HG03159 (cell line): Measurements from ENCODE around the gene TRIM33.
A peak's percentile ranks its signal among the peaks of the same experiment; 100 is the strongest.
"Not testable (repeated sequence)": the region's sequence is repeated elsewhere in the genome, so short reads cannot be mapped to it uniquely, and the experiment has no call there.

ENCODE experiments used
- ATAC-seq: cut with Tn5 transposase; IDR thresholded peaks from one replicate; pipeline ENCODE4 v1.9.1; 2021; ENCODE audit warnings: mild to moderate bottlenecking, moderate library complexity; ENCODE audit not compliant: unreplicated experiment

Gene TRIM33

DNA sequence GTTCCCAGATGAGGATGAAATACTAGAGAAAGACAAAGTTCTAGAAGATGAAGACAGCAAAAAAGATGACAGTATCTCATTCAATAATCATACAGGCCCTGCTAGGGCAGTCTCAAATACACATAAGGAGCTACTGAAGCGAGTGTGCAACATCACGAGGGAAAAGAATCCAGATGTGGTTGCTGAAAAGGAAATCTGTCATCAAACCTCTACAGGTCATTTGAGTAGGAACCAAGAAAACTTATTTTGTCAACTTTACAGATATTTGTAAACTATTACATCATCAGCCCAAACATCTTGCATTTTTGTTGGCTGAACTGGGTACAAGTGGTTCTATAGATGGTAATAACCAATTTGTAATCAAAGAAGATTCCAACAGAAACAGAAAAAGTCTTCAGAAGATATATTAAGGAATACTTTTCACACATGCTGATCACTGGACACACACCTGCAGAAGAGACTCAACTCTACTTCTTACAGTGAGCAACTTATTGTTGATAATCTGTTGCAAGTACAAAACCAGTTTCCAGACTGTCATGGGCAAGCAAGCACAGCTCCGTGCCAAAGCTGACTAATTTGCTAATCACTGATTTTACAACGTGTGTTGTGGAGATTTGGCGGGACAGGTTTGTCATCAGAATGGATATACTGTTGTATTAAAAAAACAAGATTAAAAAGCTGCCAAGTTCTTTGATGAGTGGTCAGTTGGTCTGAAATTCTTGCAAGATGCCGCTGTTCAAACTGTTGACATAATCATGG lies 42.1 kb downstream of the TRIM33 start:
- ATAC-seq = no peak

DNA sequence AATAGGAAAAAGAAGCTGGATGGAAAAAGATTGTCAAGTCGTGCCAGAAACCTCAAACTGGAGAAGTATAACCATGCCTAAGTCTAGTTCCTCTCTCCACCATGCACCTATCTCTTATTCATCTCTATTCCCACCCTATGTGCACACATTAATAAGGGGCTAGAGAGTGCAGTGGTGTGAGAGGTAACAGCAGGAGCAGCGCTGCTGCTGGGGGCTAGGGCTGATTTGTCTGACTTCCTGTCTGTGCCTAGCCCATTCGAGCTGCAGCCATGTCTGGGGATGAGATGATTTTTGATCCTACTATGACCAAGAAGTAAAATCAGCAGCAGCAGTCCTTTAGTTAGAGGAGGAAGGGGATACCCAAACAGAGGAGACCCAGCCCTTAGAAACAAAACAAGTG lies 43.0 kb downstream of the TRIM33 start:
- ATAC-seq = no peak

DNA sequence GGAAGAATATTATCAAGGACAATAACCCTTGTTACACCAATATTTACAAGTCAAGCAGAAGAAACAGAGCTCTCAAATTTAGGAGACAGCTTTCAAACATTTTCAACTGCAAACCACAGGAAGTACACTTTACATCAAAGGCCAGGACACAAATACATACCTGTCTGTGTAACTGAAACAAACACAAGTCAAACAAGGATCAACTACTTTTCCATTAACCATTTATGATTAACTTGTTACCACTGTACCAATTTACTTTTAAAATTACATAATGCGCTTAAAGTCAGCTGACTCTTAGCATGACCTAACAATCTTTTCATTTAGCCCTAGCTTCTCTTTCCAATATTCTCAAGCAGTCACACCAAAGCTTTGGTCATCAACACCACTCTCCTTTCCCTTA lies 43.5 kb downstream of the TRIM33 start:
- ATAC-seq = peak; percentile 52

DNA sequence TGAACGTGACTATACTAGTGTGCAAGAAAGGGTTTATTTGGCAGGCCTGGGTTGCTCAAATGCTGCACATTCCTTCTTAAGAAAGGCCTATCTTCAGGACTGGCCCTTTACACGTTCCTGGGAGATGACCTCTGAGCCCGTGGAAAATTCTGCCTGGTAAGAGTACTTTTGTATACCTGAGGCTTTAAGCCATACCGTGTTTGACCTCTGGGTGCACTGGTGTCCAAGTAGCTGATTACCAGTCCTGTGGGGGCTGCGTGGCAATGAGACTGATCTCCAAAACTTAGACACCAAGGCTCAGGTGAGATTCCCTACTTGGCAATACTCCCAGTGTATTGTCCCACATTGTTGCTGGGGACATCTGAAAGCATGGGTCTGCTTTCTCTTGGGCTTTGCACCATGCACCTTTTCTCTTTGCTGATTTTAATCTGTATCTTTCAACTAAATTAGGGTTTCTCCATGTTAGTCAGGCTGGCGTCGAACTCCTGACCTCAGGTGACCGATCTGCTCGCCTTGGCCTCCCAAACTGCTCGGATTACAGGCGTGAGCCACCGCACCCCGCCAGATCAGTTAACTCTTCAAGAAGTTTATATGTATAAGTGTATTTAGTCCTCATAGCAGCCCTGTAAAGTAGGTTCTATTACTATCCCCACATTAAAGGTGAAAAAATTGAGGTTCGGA lies 44.5 kb downstream of the TRIM33 start:
- ATAC-seq = no peak

DNA sequence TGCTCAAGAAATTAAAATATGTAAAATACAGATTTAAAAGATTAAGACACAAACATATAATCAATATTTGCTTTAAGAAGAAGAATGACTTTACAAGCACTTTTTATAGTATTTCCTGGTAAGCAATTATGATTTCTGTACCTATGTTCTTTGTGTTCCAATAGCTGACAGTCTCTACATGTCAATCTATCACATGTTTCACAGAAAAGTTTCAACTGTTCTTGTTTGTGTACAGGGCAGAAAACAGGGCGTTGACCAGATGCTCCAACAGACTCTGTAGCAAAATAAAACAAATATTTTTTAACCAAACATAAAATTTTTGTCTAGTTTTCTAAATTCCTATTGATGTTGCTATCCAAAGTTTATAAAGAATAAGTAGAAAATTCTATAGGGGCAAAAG lies 48.0 kb downstream of the TRIM33 start:
- ATAC-seq = no peak

DNA sequence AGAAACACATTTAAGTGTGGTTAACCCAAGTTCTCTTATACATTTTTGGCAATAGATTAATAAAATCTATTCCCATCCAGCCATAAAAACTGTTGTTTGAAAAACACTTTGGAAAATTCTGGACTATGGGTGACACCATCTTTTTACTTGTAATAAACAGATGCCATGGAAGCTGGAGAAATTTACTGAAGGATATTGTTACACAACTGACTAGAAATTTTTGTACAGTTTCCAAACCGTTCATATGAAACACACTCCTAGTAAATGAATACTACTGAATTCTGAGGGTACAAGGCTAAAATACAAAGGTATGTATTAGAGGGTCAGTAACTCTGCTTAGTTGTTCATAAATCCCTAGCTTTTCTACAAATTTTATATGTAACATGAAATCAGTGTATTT lies 48.7 kb downstream of the TRIM33 start:
- no peak for ATAC-seq

DNA sequence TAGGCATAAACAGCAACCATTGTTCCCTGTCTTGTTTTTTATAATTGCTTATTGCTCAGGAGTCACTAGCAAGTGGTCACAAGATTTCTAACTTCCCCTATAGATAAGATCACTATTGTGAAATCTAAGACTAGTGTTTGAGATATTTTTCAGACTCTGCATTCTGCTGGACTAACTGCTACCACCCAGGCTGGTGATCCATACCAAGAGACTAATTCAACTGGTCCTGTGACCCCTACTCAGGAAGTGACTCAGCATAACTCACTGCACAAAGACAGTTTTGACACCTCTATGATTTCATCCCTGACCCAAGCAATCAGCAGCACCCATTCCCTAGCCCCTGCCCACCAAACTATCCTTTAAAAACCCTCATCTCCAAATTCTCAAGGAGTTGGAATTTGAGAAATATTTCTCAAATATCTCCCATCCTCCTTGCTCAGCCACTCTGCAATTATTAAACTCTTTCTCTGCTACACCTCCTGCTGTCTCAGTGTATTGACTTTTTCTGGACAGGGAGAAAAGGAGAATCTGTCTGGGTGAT lies 52.7 kb downstream of the TRIM33 start:
- ATAC-seq = no peak

DNA sequence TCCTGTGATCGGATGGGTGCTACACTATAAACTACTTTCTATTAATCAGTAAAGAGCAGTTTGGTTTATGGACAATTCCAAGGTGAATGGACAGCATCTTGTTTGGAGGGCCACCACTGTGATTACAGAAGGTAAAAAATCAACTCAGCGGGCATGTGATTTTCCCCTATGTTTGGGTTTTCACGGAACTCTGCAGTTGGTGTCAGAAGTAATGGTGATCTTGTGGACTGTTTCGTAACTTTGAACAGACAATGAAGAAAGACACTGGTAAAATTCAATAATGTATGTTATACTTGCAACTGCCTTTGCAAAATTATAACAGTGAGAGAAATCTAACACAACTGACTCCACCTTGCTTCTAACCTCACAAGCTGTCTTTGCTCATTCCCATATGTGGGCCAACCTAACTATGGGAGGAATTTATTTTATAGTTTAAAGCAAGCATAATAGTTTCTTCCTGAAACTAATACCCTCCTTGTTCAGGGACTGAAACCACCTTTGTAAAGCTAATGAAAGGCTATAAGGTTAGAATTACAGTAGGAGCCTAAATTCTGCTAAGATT lies 53.2 kb downstream of the TRIM33 start:
- ATAC-seq = no peak

DNA sequence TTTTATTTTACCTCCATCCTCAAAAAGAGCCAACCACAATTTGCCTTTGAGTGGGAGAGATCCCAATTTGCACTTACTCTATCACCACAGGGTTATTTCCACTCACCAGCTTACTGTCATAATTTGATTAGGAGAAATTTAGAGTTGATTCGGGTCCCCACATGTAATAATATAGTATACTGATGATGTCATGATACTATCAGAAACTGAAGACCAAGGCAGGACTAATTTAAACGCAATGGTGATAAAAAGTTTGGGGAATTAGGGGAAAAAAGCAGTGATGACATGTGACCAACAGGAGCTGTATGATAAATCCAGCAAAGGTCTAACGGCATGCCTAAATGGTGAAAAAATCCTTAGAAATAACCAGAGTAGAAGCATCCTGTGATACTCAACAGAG lies 54.4 kb downstream of the TRIM33 start:
- no peak for ATAC-seq

DNA sequence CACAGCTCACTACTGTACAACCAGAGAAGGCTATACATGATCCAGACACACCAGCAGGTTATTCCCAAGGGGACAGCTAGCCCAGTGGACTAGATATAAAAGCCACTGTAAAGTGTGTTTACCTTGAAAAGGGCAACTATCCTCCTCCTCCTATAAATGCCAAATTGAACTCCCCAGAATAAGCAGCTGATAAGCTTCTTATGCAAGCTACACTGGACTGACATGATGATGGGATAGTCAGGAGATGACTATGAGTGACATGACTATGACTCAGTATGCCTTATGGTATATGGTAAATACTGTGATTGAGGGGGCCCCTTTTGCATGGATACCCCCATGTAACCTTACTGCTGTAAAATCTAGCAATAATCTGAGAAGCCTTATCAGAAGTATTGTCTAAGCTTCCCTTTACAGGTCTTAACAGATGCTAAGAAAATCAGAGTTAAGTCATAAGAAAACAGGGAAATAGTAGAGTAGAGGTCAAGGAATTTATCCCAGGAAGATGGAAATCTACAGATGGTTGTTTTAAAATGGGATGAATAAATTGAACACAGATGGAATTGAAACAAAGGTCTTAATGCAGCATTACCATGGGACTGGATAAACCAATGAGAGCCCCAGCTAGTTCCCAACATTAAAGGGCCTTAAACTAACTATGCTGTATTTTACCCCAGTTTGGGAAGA lies 55.8 kb downstream of the TRIM33 start:
- ATAC-seq = no peak

DNA sequence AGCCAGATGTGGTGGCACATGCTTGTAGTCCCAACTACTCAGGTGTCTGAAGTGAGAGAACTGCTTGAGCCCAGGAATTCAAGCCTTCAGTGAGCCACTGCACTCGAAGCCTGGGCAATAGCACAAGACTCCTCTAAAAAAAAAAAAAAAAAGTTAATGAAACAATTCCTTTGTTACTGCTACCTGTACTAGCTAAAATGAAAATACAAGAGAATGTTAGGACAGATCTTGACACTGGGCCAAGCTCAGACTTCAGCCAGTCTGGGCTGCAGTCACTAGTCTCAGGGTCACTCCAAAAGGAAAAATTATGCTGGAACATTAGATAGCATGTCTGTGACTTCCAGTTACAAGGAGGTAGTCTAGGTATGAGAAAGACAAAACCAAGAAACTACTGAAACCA lies 56.5 kb downstream of the TRIM33 start:
- ATAC-seq = no peak

DNA sequence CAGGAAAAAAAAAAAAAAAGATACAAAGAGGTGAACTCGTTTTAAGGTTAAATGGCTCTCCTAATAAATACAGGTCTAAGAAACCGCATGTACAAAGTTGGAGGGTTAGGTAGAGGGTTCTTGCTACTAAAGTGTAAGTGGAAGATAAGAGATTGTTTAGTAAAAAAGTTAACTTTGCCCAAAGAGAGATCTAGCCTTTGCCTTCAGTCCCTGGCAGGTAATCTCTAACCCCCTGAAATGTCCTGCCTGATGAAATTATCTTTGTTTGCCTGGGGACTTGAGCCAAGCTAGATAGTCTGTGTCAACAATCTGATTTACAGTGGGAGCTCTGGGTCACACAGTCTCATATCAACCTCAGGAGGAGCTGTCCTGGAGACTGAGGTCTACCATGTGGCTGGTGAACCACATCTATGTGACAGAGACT lies 57.6 kb downstream of the TRIM33 start:
- no peak for ATAC-seq

DNA sequence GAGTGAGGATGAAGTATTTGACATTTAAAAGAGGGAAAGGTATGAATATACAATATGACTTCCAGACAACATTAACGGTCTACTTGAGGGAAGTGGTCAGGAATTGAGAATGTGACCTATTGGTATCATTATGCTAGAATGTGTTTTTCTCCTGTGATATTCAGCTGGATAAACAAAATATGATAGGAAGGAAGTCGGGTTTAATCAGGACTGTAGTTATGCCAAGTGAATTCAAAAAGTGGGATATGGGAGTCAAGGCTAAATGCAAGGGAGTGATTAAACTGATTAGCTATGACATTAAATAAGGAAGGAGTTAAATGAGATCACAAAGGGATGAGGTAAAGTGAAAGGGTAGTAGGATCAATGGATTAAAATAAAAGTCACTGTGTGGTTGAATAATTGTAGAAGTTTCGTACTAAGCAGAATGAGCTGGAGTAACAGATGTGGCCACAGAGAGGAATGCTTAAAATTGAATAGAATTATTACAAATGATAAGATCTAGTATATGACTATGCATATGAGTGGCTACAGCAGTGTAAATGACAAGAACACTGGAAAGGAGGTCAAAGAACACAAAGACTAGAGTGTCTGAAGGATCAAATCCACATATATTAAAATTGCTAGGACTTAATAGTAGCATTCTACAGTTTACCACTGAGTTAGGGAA lies 62.5 kb downstream of the TRIM33 start:
- ATAC-seq = no peak

DNA sequence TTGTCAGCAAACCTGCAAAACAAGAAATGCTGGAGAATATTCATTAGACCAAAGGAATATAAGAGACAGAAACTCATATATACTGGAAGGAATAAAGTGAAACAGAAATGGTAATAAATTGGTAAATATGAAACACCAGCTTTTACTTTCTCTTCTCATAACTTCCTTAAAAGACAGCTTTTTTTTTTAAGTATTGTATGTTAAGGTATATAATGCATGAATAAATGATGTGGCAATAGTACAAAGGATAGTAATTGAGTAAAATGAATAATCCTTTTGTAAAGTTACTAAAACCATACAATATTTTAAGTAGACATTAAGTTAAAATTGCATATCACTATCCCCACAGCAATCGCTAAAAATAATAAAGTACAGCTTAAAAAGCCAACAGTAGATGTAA lies 64.8 kb downstream of the TRIM33 start:
- ATAC-seq = no peak

DNA sequence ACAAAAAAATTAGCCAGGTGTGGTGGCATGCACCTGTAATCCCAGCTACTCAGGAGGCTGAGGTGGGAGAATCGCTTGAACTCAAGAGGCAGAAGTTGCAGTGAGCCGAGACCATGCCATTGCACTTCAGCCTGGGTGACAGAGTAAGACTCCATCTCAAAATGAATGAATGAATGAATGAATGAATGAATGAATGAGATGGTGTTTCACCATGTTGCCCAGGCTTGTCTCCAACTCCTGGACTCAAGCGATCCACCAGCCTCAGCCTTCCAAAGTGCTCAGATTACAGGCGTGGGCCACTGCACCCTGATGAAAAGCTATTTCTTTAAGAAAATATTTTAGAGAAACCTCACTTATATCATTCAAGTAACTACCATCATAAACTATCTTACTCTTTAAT lies 67.8 kb downstream of the TRIM33 start:
- not testable (repeated sequence) for ATAC-seq

DNA sequence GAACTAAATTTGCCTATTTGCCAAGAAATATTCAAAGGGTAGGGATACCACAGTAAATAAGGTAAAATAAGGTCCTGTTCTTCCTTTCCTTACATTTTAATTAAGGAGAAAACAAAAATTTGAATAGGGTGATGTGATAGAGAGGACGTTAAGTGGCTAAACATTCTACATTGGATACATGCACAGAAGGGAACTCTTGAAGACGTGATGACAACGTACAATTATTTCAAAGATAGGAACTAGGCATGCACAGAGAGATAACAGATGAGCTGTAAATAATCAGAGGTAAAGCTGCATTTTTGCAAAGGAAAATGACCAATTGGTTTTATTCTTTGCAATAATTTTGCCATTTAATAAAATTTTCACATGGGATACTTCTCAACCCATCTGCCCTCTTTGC lies 69.7 kb downstream of the TRIM33 start:
- no peak for ATAC-seq

DNA sequence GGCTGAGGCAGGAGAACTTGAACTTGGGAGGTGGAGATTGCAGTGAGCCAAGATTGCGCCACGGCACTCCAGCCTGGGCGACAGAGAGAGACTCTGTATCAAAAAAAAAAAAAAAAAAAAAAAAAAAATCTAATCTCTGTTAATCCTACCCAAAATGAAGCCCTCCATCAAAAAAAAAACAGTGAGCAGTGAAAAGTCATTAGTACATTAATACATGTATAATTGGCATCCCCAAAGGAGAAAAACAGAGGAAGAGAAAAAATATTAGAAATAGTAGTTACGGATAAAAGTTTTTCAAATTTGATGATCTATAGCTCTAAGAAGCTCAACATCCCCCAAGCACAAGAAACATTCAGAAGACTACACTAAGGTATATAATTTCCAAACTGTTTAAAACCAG lies 71.6 kb downstream of the TRIM33 start:
- ATAC-seq = no peak

DNA sequence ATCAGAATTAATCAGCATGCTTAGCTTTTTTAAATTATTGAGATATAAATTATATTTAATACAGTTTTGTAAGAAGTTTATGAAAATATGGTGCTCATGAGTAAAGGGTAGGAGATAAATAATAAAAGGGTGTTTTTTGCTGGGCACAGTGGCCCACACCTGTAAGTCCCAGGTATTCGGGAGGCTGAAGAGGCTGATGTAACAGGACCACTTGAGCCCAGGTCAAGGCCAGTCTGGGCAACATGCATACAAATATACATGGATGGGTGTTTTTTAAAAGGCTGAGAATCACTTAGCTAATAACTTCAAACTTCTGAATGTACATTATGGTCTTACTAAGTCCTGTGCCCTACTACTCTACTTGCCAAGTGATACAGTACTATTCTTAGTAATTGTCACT lies 73.2 kb downstream of the TRIM33 start:
- no peak for ATAC-seq

DNA sequence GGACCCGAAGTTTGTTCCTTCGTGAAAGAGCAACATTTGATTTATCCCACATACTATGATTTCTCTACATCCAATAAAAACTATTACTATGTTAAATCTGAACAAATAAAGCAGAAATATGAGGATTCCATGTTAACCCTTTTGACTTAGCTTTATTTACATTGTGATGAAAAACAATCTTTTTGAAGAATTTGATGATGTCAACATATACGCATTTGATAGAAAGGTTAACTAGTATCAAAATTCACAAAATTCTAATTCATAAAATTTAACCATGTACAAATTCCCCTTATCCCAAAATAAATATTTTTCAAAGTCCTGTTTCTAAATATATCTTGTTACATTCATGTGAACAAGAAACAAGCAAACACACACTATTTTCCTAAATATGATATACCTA lies 74.2 kb downstream of the TRIM33 start:
- ATAC-seq = no peak

DNA sequence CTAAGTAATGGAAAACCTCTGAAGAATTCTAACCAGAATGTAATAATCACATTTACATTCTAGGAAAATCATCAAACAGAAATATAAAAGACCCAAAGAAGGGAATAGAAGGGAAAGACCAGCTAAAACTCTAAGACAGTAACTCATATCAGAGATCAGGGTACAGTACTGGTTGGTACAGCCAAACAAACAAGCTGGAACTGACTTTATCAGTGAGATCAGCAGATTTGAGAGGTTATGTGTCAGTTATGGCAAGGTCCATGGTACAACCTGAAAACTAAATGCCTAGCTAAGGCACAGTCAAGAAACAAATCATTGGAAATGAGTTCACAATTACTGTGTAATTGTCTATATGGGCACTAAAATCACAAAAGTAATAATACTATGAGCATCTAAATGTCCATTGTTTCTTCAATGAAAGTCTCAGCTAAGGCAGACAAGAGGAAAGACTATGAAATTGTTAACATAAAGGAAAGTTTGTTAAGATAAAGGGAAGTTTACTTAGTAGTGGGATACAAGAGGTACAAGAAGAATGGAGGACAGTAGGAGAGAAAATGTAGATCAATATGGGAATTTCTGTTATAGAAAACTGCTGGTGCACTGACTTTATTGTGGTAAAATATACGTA lies 75.8 kb downstream of the TRIM33 start:
- no peak for ATAC-seq

DNA sequence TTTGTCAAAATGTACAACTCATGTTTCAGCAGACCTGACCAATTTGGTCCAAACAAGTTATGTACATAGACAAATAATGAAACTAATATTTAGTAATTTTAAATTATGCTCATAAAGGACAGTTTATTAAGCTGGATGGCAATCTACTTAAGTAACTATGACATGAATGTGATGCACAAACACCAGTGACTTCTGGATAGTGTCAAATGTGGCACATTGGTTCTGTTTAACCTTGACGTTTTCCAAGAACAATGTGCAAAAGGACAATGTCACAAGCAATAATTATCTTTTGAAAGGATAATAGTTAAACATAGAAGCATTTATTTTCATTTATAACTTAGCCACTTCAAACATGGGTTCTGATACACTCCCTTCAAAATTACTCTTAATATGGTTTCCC lies 80.0 kb downstream of the TRIM33 start:
- no peak for ATAC-seq
